ENCODE data around the gene TLE6. TPM values are rescaled to one million over a fixed set of nuclear protein-coding genes. Genes with fewer than 3 reads are reported as not detected.
"Not testable (repeated sequence)": the region's sequence is repeated elsewhere in the genome, so short reads cannot be mapped to it uniquely, and the experiment has no call there.

TLE6 gene
- total RNA-seq = 1 to 10 TPM in 2 of 4 donors, not detected in 2; 1.5 to 1.8 TPM

- no peak for TF ChIP-seq CTCF (IDR thresholded peaks at IDR 0.05)
- no peak for TF ChIP-seq POLR2A (IDR thresholded peaks at IDR 0.05)
- no peak within 1 kb of the TSS for H3K4me3 ChIP-seq (ENCODE audit: low read depth, poor library complexity, severe bottlenecking)
- peak; percentile 94 to 99 for DNase-seq (ENCODE audit: low spot score in 2 of 2)
- intact Hi-C loops (cut with DNase I; ENCODE audit: low total_unique reads) = no loop called here
- 1% methylated on average over 27 to 47 of the region's 51 CpGs for WGBS, 2 donors
Measured at GRCh38 chr19:2977001-2977745, at the start of gene TLE6. Gene TLE6 (plus strand): TSS chr19:2977564. CDS start chr19:2978234, 670 bp downstream.

DNA sequence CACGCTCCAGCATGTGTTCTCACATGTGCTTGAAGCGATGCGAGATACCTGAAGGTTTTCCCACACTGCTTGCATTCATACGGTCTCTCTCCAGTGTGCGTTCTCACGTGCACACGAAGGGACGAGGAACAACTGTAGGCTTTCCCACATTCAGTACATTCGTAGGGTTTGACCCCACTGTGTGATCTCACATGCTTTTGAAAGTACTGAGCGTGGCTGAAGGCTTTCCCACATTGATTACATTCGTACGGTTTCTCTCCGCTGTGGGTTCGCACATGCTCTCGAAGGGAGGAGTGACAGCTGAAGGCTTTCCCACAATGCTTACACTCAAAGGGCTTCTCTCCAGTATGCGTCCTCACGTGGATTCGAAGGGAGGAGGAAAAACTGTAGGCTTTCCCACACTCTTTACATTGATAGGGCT lies 43.9 kb upstream of the TLE6 start:
- peak in 1 of 2 donors; percentile 37 for DNase-seq (ENCODE audit: low spot score in 2 of 2)
- intact Hi-C loops (cut with DNase I; ENCODE audit: low total_unique reads) = no loop called here
- WGBS, 2 donors = 97% methylated on average over 18 of the region's 18 CpGs
- TF ChIP-seq POLR2A (IDR thresholded peaks at IDR 0.05) (no peak), CTCF (IDR thresholded peaks at IDR 0.05) (no peak)
- no peak overlapping the region for H3K4me3 ChIP-seq (ENCODE audit: low read depth, poor library complexity, severe bottlenecking)

GRCh38 chr19:2935863-2936262 lies 41.5 kb upstream of the TLE6 start:
- intact Hi-C loops (cut with DNase I; ENCODE audit: low total_unique reads); DNase-seq (ENCODE audit: low spot score in 2 of 2); H3K4me3 ChIP-seq (ENCODE audit: low read depth, poor library complexity, severe bottlenecking): not testable (repeated sequence)
- WGBS, 2 donors = 97 to 100% methylated on average over 4 of the region's 4 CpGs

GRCh38 chr19:2942928-2943640 lies 34.3 kb upstream of the TLE6 start:
- H3K4me3 ChIP-seq (ENCODE audit: low read depth, poor library complexity, severe bottlenecking) = no peak overlapping the region
- TF ChIP-seq POLR2A (IDR thresholded peaks at IDR 0.05) = no peak
- DNase-seq (ENCODE audit: low spot score in 2 of 2) = no peak
- 84 to 85% methylated on average over 14 of the region's 14 CpGs for WGBS, 2 donors
- intact Hi-C loops (cut with DNase I; ENCODE audit: low total_unique reads) = no loop called here

DNA sequence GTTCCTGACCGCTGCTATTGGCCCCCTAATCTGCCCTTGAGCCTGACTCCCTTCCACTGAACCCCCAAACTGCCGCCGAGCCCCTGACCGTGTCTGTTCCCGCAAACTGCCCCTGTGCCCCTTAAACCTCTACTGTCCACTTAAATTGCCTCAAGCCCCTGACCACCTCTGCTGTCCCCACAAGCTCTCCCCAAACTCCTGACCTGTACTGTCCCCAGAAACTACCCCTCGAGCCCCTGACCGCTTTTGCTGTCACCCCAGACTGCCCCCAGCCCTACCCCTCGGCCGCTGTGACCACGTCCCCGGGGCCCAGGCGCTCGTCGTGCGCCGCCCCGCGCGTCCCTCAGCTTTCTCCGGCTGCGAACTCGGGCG lies 33.0 kb upstream of the TLE6 start:
- no peak for TF ChIP-seq CTCF (IDR thresholded peaks at IDR 0.05)
- no peak for TF ChIP-seq POLR2A (IDR thresholded peaks at IDR 0.05)
- 3 to 4% methylated on average over 12 to 23 of the region's 23 CpGs for WGBS, 2 donors
- peak overlapping the region; percentile 81 for H3K4me3 ChIP-seq (ENCODE audit: low read depth, poor library complexity, severe bottlenecking)
- no peak for DNase-seq (ENCODE audit: low spot score in 2 of 2)
- intact Hi-C loops (cut with DNase I; ENCODE audit: low total_unique reads) = no loop called here

GRCh38 chr19:2944775-2945574 lies 32.4 kb upstream of the TLE6 start, which contains the start of gene ZNF77:
Gene ZNF77 (minus strand): TSS chr19:2944971. CDS start chr19:2944840, 131 bp downstream.
- TF ChIP-seq CTCF (IDR thresholded peaks at IDR 0.05) = peak in 1 of 3 donors; percentile 48
- no peak for TF ChIP-seq POLR2A (IDR thresholded peaks at IDR 0.05)
- peak within 1 kb of the TSS; percentile 81 for H3K4me3 ChIP-seq (ENCODE audit: low read depth, poor library complexity, severe bottlenecking)
- DNase-seq (ENCODE audit: low spot score in 2 of 2) = peak; percentile 99 to 100
- intact Hi-C loops (cut with DNase I; ENCODE audit: low total_unique reads) = no loop called here
- 1% methylated on average over 27 to 61 of the region's 74 CpGs for WGBS, 2 donors

Data from lower leg skin (tissue), 4 donors.